Bladder microvascular endothelial cell (primary cell): ENCODE data around the gene TAF4. TPM values are rescaled to one million over a fixed set of nuclear protein-coding genes. Genes with fewer than 3 reads are reported as not detected.

Source experiments
- total RNA-seq: library from RNA; depleted of rRNA; stranded (reverse); fragments of >200 nt; gene quantifications from 2 replicates; pipeline ENCODE4 v1.2.3, GENCODE V29; 2014

The TAF4 gene, protein sequence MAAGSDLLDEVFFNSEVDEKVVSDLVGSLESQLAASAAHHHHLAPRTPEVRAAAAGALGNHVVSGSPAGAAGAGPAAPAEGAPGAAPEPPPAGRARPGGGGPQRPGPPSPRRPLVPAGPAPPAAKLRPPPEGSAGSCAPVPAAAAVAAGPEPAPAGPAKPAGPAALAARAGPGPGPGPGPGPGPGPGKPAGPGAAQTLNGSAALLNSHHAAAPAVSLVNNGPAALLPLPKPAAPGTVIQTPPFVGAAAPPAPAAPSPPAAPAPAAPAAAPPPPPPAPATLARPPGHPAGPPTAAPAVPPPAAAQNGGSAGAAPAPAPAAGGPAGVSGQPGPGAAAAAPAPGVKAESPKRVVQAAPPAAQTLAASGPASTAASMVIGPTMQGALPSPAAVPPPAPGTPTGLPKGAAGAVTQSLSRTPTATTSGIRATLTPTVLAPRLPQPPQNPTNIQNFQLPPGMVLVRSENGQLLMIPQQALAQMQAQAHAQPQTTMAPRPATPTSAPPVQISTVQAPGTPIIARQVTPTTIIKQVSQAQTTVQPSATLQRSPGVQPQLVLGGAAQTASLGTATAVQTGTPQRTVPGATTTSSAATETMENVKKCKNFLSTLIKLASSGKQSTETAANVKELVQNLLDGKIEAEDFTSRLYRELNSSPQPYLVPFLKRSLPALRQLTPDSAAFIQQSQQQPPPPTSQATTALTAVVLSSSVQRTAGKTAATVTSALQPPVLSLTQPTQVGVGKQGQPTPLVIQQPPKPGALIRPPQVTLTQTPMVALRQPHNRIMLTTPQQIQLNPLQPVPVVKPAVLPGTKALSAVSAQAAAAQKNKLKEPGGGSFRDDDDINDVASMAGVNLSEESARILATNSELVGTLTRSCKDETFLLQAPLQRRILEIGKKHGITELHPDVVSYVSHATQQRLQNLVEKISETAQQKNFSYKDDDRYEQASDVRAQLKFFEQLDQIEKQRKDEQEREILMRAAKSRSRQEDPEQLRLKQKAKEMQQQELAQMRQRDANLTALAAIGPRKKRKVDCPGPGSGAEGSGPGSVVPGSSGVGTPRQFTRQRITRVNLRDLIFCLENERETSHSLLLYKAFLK
- 2.4 and 9.9 TPM in 2 replicates for total RNA-seq

DNA sequence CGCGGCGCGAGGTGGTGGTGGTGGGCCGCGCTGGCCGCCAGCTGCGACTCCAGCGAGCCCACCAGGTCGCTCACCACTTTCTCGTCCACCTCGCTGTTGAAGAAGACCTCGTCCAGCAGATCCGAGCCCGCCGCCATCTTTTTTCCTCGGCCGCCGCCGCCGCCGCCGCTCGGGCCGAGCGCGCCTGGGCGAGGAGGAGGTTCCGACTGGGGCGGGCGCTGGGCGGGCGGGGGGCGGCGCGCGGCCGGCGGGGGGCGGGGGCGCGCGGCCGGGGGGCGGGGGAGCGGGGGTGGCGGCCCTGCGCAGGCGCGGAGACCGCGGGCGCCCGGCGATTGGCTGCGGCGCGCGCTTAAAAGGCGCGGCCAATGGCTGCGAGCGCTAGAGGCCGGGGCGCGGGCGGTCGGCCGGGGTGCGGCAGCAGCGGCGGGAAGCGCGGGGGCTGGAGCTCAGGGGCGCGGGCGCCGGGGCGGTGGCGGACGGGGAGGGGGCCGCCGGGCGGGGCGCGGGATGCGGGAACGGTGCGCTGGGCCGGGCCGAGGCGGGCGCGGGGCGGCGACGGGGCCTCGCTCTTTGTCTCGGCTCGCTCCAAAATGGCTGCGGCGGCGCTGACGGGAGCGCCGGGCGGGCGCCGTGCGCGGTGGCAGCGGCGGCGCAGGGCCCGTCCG, at the start of gene TAF4:
TSS of gene TAF4 (minus strand) at position 208 of the 665 bp plus-strand sequence. CDS start at position 137, 71 bp downstream.

Other genes with a start within 250 kb of the TAF4 start
- 24.8 and 31.8 TPM in 2 replicates for gene LSM14B, start 56.6 kb upstream of the TAF4 start, total RNA-seq
- gene PSMA7, start 77.5 kb upstream of the TAF4 start, total RNA-seq = 407 and 459 TPM in 2 replicates
- gene SS18L1, start 77.9 kb upstream of the TAF4 start, total RNA-seq = 6.2 and 16.7 TPM in 2 replicates
- 9.4 and 17.1 TPM in 2 replicates for gene MTG2, start 117.1 kb upstream of the TAF4 start, total RNA-seq
- gene HRH3, start 154.4 kb upstream of the TAF4 start, total RNA-seq = not detected in 2 replicates
- gene OSBPL2, start 172.6 kb upstream of the TAF4 start, total RNA-seq = 17.6 and 37.1 TPM in 2 replicates
- 104 and 109 TPM in 2 replicates for gene ADRM1, start 237.1 kb upstream of the TAF4 start, total RNA-seq